Liver (tissue), 3 donors: ENCODE measurements around the gene CLDN15.

Source experiments
- GABPA ChIP-seq, 2 donors: IDR thresholded peaks in 1 of 2; conservative IDR thresholded peaks in 1 of 2; 2 replicates each; pipeline ENCODE4 v1.6.1; 2016; ENCODE audit warnings: antibody characterized with exemption in 2 of 2, mild to moderate bottlenecking in 1 of 2, moderate library complexity in 1 of 2
- SP1 ChIP-seq: IDR thresholded peaks from 2 replicates; pipeline ENCODE4 v1.6.1; 2018; ENCODE audit warnings: antibody characterized with exemption, mild to moderate bottlenecking
- TAF1 ChIP-seq: conservative IDR thresholded peaks from 2 replicates; pipeline ENCODE4 v1.6.1; 2016; ENCODE audit warnings: antibody characterized with exemption, mild to moderate bottlenecking
- YY1 ChIP-seq: IDR thresholded peaks from 2 replicates; pipeline ENCODE4 v1.6.1; 2016; ENCODE audit warnings: antibody characterized with exemption, mild to moderate bottlenecking
- TF ChIP-seq, protein P1 (sequence below): fragments of 150-350 bp; IDR thresholded peaks from 2 replicates; pipeline ENCODE4 v1.5.1; 2017; ENCODE audit warnings: improper control_type of control experiment, low read depth, low read length; ENCODE audit not compliant: missing input control
- TF ChIP-seq, protein P2 (sequence below): IDR thresholded peaks from 2 replicates; pipeline ENCODE4 v1.6.1; 2016; ENCODE audit warnings: antibody characterized with exemption
- TF ChIP-seq, protein P3 (sequence below): IDR thresholded peaks from 2 replicates; pipeline ENCODE4 v1.6.1; 2016; ENCODE audit warnings: antibody characterized with exemption
- donor health status: healthy.
- donor health status: healthy.

DNA sequence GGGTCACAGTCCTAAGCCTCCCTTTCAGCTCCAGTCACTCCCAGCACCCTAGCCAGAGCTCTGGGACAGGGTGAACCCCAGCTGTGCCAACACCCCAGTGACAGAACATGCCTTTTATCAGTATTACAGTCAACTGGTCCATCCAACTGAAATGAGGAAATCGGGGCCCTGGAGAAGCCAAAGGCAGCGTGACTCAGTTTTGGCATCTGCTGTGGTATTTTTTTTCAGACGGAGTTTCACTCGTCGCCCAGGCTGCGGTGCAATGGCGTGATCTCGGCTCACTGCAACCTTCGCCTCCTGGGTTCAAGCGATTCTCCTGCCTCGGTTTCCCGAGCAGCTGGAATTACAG, 3.4 kb upstream of the CLDN15 start:
- no peak for TF ChIP-seq SP1
- TF ChIP-seq, protein P1, sequence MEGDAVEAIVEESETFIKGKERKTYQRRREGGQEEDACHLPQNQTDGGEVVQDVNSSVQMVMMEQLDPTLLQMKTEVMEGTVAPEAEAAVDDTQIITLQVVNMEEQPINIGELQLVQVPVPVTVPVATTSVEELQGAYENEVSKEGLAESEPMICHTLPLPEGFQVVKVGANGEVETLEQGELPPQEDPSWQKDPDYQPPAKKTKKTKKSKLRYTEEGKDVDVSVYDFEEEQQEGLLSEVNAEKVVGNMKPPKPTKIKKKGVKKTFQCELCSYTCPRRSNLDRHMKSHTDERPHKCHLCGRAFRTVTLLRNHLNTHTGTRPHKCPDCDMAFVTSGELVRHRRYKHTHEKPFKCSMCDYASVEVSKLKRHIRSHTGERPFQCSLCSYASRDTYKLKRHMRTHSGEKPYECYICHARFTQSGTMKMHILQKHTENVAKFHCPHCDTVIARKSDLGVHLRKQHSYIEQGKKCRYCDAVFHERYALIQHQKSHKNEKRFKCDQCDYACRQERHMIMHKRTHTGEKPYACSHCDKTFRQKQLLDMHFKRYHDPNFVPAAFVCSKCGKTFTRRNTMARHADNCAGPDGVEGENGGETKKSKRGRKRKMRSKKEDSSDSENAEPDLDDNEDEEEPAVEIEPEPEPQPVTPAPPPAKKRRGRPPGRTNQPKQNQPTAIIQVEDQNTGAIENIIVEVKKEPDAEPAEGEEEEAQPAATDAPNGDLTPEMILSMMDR = no peak
- TF ChIP-seq TAF1 = no peak
- TF ChIP-seq, protein P2, sequence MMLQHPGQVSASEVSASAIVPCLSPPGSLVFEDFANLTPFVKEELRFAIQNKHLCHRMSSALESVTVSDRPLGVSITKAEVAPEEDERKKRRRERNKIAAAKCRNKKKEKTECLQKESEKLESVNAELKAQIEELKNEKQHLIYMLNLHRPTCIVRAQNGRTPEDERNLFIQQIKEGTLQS = no peak
- TF ChIP-seq, protein P3, sequence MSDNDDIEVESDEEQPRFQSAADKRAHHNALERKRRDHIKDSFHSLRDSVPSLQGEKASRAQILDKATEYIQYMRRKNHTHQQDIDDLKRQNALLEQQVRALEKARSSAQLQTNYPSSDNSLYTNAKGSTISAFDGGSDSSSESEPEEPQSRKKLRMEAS = no peak
- no peak for TF ChIP-seq GABPA (IDR thresholded peaks at IDR 0.05 in 1 of 2, conservative IDR thresholded peaks at IDR 0.05 in 1 of 2)
- TF ChIP-seq YY1 = no peak
